ENCODE measurements around the gene KRTAP5-5.
"Not testable (repeated sequence)": the region's sequence is repeated elsewhere in the genome, so short reads cannot be mapped to it uniquely, and the experiment has no call there.

The KRTAP5-5 gene

GRCh38 chr11:1656670-1657069 lies 27.1 kb downstream of the KRTAP5-5 start:
- DNase-seq, result no peak

GRCh38 chr11:1659506-1659905 lies 29.9 kb downstream of the KRTAP5-5 start:
- DNase-seq, result no peak

GRCh38 chr11:1660111-1660867 lies 30.7 kb downstream of the KRTAP5-5 start:
- DNase-seq, result no peak

- DNase-seq, result not testable (repeated sequence)
Observed at GRCh38 chr11:1661454-1662269, 32.1 kb downstream of the KRTAP5-5 start.

GRCh38 chr11:1662699-1663283 lies 33.2 kb downstream of the KRTAP5-5 start:
- DNase-seq, result not testable (repeated sequence)

GRCh38 chr11:1665313-1665712 lies 35.7 kb downstream of the KRTAP5-5 start:
- no peak for DNase-seq

GRCh38 chr11:1667121-1667850 lies 37.7 kb downstream of the KRTAP5-5 start:
- no peak for DNase-seq

- DNase-seq, result no peak
Observed at GRCh38 chr11:1667906-1668305, 38.3 kb downstream of the KRTAP5-5 start.

GRCh38 chr11:1668911-1669473 lies 39.4 kb downstream of the KRTAP5-5 start:
- no peak for DNase-seq

GRCh38 chr11:1669546-1670218 lies 40.1 kb downstream of the KRTAP5-5 start:
- DNase-seq, result no peak

GRCh38 chr11:1670457-1670856 lies 40.9 kb downstream of the KRTAP5-5 start:
- DNase-seq, result not testable (repeated sequence)

- no peak for DNase-seq
Observed at GRCh38 chr11:1670905-1671371, 41.4 kb downstream of the KRTAP5-5 start.

GRCh38 chr11:1671658-1672057 lies 42.1 kb downstream of the KRTAP5-5 start:
- DNase-seq, result no peak

- no peak for DNase-seq
Observed at GRCh38 chr11:1672613-1673350, 43.2 kb downstream of the KRTAP5-5 start.

- no peak for DNase-seq
Observed at GRCh38 chr11:1673446-1674172, 44.0 kb downstream of the KRTAP5-5 start.

- DNase-seq, result no peak
Observed at GRCh38 chr11:1674173-1675131, 44.9 kb downstream of the KRTAP5-5 start.

- no peak for DNase-seq
Observed at GRCh38 chr11:1675536-1676228, 46.1 kb downstream of the KRTAP5-5 start.

- no peak for DNase-seq
Observed at GRCh38 chr11:1676229-1676740, 46.7 kb downstream of the KRTAP5-5 start.
